Erythroblast (primary cell): ENCODE results near the gene CLTCL1.

Experiments used
- GATA1 ChIP-seq: IDR thresholded peaks from 2 replicates; pipeline ENCODE4 v1.6.1; 2011; ENCODE audit warnings: low read depth, mild to moderate bottlenecking, control low read depth, low read length, moderate library complexity
- POLR2A ChIP-seq: IDR thresholded peaks from 2 replicates; pipeline ENCODE4 v1.6.1; 2011; ENCODE audit warnings: mild to moderate bottlenecking, low read length

DNA sequence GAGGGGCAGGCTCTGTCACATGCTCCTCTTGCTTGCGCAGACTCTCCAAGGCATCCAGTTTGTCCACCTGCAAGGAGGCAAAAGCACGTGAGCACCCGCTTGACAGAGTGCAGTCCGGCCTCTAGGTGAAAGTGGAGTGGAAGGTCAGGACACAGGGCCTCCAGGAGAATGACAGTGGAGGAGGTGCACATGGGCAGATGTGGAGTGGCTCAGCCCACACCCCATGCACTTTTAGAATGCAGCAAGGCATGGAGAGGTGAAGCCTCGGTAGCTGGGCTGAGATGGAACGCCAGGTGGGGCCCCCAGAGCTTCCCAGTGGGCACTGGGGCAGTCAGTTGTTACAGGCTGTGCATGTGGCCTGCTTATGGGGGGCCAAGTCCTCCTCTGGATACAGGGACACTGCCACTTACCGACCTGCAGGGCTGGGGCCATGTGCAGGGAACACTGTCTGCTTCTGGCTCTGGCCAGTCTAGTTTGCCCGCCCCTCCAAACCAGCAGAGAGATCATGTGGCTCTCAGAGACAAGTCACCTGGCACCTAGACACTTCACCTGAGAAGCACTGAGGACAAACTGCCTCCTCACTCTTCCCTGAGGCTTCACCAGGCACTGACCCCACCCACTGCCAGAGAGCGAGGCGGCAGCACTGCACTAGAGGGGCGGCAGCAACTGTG lies 110.6 kb downstream of the CLTCL1 start:
- no peak for TF ChIP-seq POLR2A
- no peak for TF ChIP-seq GATA1
